Ascending aorta (tissue), 2 donors: ENCODE data around the gene MRPS12. TPM values are rescaled to one million over a fixed set of nuclear protein-coding genes. Genes with fewer than 3 reads are reported as not detected.
A peak's percentile ranks its signal among the peaks of the same experiment; 100 is the strongest.

ENCODE experiments used
- DNase-seq, 2 donors: peaks; one replicate each; pipeline ENCODE4 v3.0.0-alpha.2; 2019; ENCODE audit warnings: low spot score in 2 of 2
- H3K27ac ChIP-seq, 2 donors: fragments of 200-600 bp; sonication (generic); one replicate each; pipeline ENCODE4 v1.5.1; 2016 to 2017; ENCODE audit warnings: mild to moderate bottlenecking in 1 of 2
- H3K27me3 ChIP-seq: fragments of 200-600 bp; sonication (generic); one replicate; pipeline ENCODE4 v1.5.1; 2017
- H3K36me3 ChIP-seq, 2 donors: fragments of 200-600 bp; sonication (generic); one replicate each; pipeline ENCODE4 v1.5.1; 2016
- H3K4me1 ChIP-seq, 2 donors: fragments of 200-600 bp; sonication (generic); one replicate each; pipeline ENCODE4 v1.5.1; 2016 to 2017; ENCODE audit warnings: mild to moderate bottlenecking in 1 of 2
- H3K4me3 ChIP-seq, 2 donors: fragments of 200-600 bp; sonication (generic); one replicate each; pipeline ENCODE4 v1.5.1; 2016 to 2017; ENCODE audit warnings: mild to moderate bottlenecking in 1 of 2
- H3K9me3 ChIP-seq, 2 donors: fragments of 200-600 bp; sonication (generic); one replicate each; pipeline ENCODE4 v1.5.1; 2016
- CTCF ChIP-seq, 3 experiments: fragments of 200-600 bp in 2 of 3; fragments of 450-650 bp in 1 of 3; sonication (generic) in 2 of 3; IDR thresholded peaks; one replicate each; pipeline ENCODE4 v1.5.1; 2016 to 2019; ENCODE audit warnings: antibody characterized with exemption in 3 of 3, mild to moderate bottlenecking in 1 of 3, moderate library complexity in 1 of 3
- intact Hi-C: fragments of 100-400 bp; cut with DNase I; formaldehyde crosslinking; loops from one replicate; pipeline ENCODE4 v1.15.1; 2023
- total RNA-seq: library from RNA; depleted of rRNA; stranded (reverse); fragments of >200 nt; gene quantifications from one replicate; pipeline ENCODE4 v1.1.0, GENCODE V29; 2016

Gene MRPS12
- total RNA-seq, 1 donor from 2014 or later = 9.9 TPM

DNA sequence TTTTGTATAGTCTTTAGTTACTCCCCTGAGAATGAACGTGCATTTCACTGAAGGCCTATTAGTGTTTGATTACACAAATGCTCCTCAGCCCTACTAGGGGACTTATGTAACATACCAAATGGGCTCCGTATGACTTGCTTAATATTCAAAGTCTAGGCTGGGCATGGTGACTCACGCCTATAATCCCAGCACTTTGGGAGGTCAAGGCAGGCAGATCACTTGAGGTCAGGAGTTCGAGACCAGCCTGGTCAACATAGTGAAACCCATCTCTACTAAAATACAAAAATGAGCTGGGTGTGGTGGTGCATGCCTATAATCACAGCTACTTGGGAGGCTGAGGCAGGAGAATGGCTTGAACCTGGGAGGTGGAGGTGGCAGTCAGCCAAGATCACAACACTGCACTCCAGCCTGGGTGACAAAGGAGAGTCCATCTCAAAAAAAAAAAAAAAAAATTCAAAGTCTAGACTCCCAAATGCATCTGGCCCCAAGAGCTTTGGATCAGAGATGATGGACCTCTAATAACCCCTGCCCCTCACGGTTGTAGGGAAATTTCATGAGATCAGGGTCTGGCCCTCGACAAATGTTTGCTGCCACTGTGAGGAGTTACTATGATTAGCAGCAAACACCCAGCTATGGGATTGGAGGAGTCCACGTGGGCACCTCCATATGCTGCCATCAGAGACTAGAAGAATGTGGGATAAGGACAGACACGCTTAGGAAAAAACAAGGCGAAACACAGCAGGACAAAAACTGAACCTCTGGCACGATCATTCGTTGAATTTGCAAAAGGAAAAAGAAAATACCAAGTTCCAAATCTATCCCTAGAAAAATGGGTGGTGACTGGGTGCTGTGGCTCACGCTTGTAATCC, 40.2 kb downstream of the MRPS12 start:
- H3K9me3 ChIP-seq = no peaks in the 10 kb centered on the region
- intact Hi-C loops = no loop called here
- H3K36me3 ChIP-seq = peaks cover 4 to 8% of the 10 kb centered on the region in 2 donors
- peaks cover 0 to 5% of the 10 kb centered on the region in 2 donors for H3K4me1 ChIP-seq
- H3K27me3 ChIP-seq = no peaks in the 10 kb centered on the region
- no peak for TF ChIP-seq CTCF (IDR thresholded peaks at IDR 0.05)
- no peak overlapping the region for H3K27ac ChIP-seq
- no peak overlapping the region for H3K4me3 ChIP-seq
- DNase-seq = no peak

DNA sequence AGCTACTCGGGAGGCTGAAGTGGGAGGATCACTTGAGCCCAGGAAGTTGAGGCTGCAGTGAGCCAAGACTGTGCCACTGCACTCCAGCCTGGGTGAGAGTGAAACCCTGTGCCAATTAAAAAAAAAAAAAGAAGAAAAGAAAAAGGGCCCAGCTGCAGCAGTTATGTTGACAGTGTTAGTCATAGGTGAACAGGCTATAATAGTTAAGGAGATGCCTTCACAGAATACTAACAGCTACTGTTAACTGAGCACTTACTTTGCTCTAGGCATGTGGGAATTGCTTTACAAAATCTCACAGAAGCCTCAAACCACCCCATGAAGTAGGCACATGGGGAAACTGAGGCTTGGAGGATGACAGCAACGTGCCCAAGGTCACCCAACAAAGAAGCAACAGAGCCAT, 40.9 kb downstream of the MRPS12 start:
- DNase-seq = no peak
- Histone ChIP-seq H3K9me3 (no peaks in the 10 kb centered on the region), H3K27ac (no peak overlapping the region), H3K27me3 (no peaks in the 10 kb centered on the region), H3K4me3 (no peak overlapping the region), H3K36me3 (peaks cover 4 to 7% of the 10 kb centered on the region in 2 donors), H3K4me1 (peaks cover 0 to 11% of the 10 kb centered on the region in 2 donors)
- intact Hi-C loops = no loop called here
- TF ChIP-seq CTCF (IDR thresholded peaks at IDR 0.05) = no peak

DNA sequence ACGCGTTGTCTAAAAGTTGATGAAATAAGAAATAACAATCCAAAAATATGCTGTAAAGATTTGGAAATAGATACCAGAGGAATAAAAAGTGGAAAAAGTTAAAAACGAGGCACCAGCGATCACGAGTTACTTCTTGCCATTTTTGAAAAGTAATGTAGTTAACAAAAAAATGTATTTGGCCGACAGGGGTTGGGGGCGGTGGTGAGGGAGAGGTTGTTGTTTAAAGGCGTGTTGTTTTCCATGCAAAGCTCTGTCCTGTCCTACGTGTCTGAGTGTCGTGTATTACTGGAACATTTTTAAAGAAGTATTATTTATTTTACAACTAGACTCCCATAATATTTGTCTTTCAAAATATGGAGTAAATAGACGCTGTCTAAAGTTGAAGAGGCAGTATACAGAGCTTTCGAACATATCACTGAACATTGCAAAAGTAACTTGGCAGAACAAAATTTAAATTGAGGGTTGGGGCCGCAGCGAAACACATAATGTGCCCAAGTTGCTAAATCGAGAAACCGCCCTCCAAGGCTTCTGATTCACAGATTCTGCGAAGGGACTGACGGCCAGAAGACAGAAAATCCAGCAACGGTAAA, 44.0 kb downstream of the MRPS12 start:
- DNase-seq = no peak
- TF ChIP-seq CTCF (IDR thresholded peaks at IDR 0.05) = no peak
- peak overlapping the region; percentile 75 to 88 for H3K4me3 ChIP-seq
- no peaks in the 10 kb centered on the region for H3K9me3 ChIP-seq
- H3K27me3 ChIP-seq = no peaks in the 10 kb centered on the region
- H3K36me3 ChIP-seq = no peaks in the 10 kb centered on the region
- peaks cover 0 to 11% of the 10 kb centered on the region in 2 donors for H3K4me1 ChIP-seq
- peak overlapping the region; percentile 91 to 94 for H3K27ac ChIP-seq
- intact Hi-C loops = loop anchor here (2.0 to 5.0 kb wide), 3 partner anchors 44 to 368 kb away; partner anchors contain the start of genes MRPS12, SAMD4B and SARS2

DNA sequence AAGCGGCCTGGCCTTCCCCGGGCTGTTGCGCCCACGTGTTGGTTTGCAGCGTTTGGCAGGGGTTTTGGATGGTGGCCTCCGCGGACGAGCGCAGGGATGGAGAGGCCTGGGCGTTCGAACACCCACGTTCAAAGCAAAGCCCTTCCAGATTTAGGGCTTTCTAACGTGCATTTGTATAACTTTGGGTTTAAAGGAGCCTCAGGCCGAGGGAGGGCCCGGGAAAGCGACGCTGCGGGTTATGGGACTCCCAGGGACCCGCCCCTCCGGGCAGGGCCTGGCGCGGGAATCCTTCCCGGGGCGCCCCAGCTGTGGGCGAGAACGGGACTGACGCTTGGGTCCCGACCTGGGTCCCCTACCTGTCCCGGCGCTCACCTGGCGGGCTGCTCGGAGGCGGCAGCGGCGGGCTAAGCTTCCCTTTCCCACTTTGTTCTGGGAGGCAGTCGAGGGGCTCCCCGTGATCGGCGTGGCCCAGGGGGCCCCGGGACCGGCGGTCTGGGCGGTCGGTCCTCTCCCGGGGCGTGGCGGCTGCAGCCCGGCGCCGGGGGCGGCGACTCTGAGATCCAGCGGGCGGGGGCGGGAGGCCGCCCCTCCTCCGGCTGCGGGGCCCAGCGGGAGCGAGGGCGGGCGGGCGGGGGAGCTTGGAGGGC, 44.6 kb downstream of the MRPS12 start, which contains the start of gene FBXO17:
Gene FBXO17, minus strand, starts transcription at position 529 of the 647 bp plus-strand sequence. CDS start 25,423 bp downstream, outside the sequence.
- intact Hi-C loops = loop anchor here (2.0 to 5.0 kb wide), 3 partner anchors 45 to 367 kb away; partner anchors contain the start of genes MRPS12, SAMD4B and SARS2
- TF ChIP-seq CTCF (IDR thresholded peaks at IDR 0.05) = no peak
- H3K9me3 ChIP-seq = no peaks in the 10 kb centered on the region
- peak within 1 kb of the TSS; percentile 75 to 88 for H3K4me3 ChIP-seq
- peak within 1 kb of the TSS; percentile 91 to 94 for H3K27ac ChIP-seq
- no peaks in the 10 kb centered on the region for H3K27me3 ChIP-seq
- H3K4me1 ChIP-seq = peaks cover 0 to 11% of the 10 kb centered on the region in 2 donors
- no peaks in the 10 kb centered on the region for H3K36me3 ChIP-seq
- peak in 1 of 2 donors; percentile 75 for DNase-seq

GRCh38 chr19:38975861-38976271, 45.1 kb downstream of the MRPS12 start:
- peaks cover 0 to 11% of the 10 kb centered on the region in 2 donors for H3K4me1 ChIP-seq
- no peaks in the 10 kb centered on the region for H3K36me3 ChIP-seq
- intact Hi-C loops = loop anchor here (2.0 to 5.0 kb wide), 3 partner anchors 45 to 366 kb away; partner anchors contain the start of genes MRPS12, SAMD4B and SARS2
- peak overlapping the region; percentile 91 to 94 for H3K27ac ChIP-seq
- peak overlapping the region; percentile 75 to 88 for H3K4me3 ChIP-seq
- DNase-seq = no peak
- no peaks in the 10 kb centered on the region for H3K9me3 ChIP-seq
- no peak for TF ChIP-seq CTCF (IDR thresholded peaks at IDR 0.05)
- no peaks in the 10 kb centered on the region for H3K27me3 ChIP-seq
